Activated CD8-positive, alpha-beta T cell treated with anti-CD3 and anti-CD28 coated beads for 36 hours (primary cell): Measurements from ENCODE around the gene DDIAS. TPM values are rescaled to one million over a fixed set of nuclear protein-coding genes. Genes with fewer than 3 reads are reported as not detected.

ENCODE experiments used
- ATAC-seq: fragments of 200-7000 bp; cut with Tn5 transposase; one replicate; pipeline ENCODE4 v1.10.0; 2021; ENCODE audit warnings: mild to moderate bottlenecking, moderate library complexity
- CTCF ChIA-PET: fragments of 350-600 bp; sonication (Branson Sonifier 250); formaldehyde crosslinking; loops from one replicate; lab custom pipeline; 2021; ENCODE audit warnings: antibody characterized with exemption; lab: Charles Lee
- POLR2A ChIA-PET: fragments of 350-600 bp; sonication (Branson Sonifier 250); formaldehyde crosslinking; loops from one replicate; lab custom pipeline; 2021; ENCODE audit warnings: antibody characterized with exemption; lab: Charles Lee
- DNase-seq: peaks from one replicate; pipeline ENCODE4 v3.0.0-alpha.2; 2020
- H3K27ac Mint-ChIP-seq: one replicate; pipeline ENCODE4 v1.8.0; 2021; ENCODE audit warnings: mild to moderate bottlenecking, mixed read lengths
- H3K27me3 Mint-ChIP-seq: one replicate; pipeline ENCODE4 v1.8.0; 2021; ENCODE audit warnings: mixed read lengths
- H3K36me3 Mint-ChIP-seq: one replicate; pipeline ENCODE4 v1.8.0; 2021; ENCODE audit warnings: low read depth, mixed read lengths
- H3K4me1 Mint-ChIP-seq: one replicate; pipeline ENCODE4 v1.8.0; 2021; ENCODE audit warnings: low read depth, mixed read lengths
- H3K4me3 Mint-ChIP-seq: one replicate; pipeline ENCODE4 v1.8.0; 2021; ENCODE audit warnings: mild to moderate bottlenecking, moderate library complexity, mixed read lengths
- H3K9me3 Mint-ChIP-seq: one replicate; pipeline ENCODE4 v1.8.0; 2021; ENCODE audit warnings: mixed read lengths
- intact Hi-C: fragments of 100-400 bp; cut with micrococcal nuclease; formaldehyde crosslinking; loops from one replicate; pipeline ENCODE4 v1.10.0; 2022
- total RNA-seq, 2 experiments: library from RNA; stranded (reverse); gene quantifications; one replicate each; pipeline ENCODE4 v1.2.3, GENCODE V29; 2021
- TF ChIP-seq, protein P1 (sequence below): fragments of 200-600 bp; IDR thresholded peaks from one replicate; pipeline ENCODE4 v1.8.0; 2022; ENCODE audit warnings: antibody characterized with exemption, mild to moderate bottlenecking

Gene DDIAS
- total RNA-seq, 2 experiments from 2014 or later, result 19.5 to 22.3 TPM

DNA sequence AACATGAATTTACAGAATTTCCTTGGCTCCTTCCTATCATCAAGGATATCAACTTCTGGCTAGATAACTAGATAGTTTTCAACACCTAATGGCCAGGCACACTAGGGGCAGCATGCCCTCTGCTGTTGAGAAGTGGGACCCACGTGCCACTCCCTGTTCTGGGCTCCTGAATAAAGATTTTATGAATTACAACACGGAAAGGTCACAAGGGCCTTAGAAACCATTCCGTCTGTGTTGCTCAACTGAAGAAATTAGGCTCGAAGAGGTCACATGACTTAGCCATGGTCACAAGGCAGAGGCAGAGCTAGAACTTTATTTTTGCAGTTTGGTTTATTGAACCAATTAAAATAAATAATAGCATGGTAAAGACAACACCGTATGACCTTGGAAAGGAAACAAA, 37.3 kb upstream of the DDIAS start:
- peak; percentile 49 for ATAC-seq
- Mint-ChIP-seq H3K36me3 (no peaks in the 10 kb centered on the region), H3K27me3 (no peaks in the 10 kb centered on the region), H3K9me3 (no peaks in the 10 kb centered on the region), H3K4me3 (no peak overlapping the region), H3K4me1 (peaks cover 22% of the 10 kb centered on the region), H3K27ac (no peak overlapping the region)
- DNase-seq, result peak; percentile 43
- ChIA-PET POLR2A (no interaction called here), CTCF (interaction anchor here (1.3 to 1.9 kb wide), 2 partner anchors 20 to 146 kb away, joined by 5 to 6 read pairs; no protein-coding TSS in a partner anchor)
- TF ChIP-seq, protein P1, sequence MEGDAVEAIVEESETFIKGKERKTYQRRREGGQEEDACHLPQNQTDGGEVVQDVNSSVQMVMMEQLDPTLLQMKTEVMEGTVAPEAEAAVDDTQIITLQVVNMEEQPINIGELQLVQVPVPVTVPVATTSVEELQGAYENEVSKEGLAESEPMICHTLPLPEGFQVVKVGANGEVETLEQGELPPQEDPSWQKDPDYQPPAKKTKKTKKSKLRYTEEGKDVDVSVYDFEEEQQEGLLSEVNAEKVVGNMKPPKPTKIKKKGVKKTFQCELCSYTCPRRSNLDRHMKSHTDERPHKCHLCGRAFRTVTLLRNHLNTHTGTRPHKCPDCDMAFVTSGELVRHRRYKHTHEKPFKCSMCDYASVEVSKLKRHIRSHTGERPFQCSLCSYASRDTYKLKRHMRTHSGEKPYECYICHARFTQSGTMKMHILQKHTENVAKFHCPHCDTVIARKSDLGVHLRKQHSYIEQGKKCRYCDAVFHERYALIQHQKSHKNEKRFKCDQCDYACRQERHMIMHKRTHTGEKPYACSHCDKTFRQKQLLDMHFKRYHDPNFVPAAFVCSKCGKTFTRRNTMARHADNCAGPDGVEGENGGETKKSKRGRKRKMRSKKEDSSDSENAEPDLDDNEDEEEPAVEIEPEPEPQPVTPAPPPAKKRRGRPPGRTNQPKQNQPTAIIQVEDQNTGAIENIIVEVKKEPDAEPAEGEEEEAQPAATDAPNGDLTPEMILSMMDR, result peak; percentile 35
- intact Hi-C loops, result no loop called here

DNA sequence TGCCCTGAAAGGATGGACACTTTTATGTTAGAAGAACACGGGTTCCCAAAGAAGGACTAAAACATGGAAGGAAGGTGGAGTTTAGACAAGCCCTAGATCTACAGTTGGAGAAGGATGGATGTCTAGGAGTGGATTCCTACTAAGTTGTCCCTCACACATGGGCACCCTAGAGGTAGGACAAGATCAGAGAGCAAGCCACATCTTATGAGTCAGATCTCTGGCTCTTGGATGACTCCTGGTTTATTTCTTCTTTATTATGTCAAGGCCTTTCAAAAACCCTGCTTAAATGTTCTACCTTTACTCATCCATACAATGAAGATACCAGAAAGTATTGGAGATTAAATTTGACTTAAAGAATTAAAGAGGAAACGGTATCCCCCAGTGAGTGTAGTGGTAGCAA, 35.7 kb upstream of the DDIAS start:
- Mint-ChIP-seq H3K27ac (no peak overlapping the region), H3K36me3 (no peaks in the 10 kb centered on the region), H3K4me3 (no peak overlapping the region), H3K27me3 (no peaks in the 10 kb centered on the region), H3K4me1 (peaks cover 22% of the 10 kb centered on the region), H3K9me3 (no peaks in the 10 kb centered on the region)
- TF ChIP-seq, protein P1, result no peak
- no peak for DNase-seq
- ChIA-PET POLR2A (no interaction called here), CTCF (interaction anchor here (0.7 to 5.4 kb wide), 4 partner anchors 36 to 427 kb away, joined by 3 to 67 read pairs (median 32); partner anchors contain the start of genes DDIAS and PRCP)
- no peak for ATAC-seq
- intact Hi-C loops, result loop anchor here (2.0 to 5.0 kb wide), 3 partner anchors 36 to 381 kb away; partner anchors contain the start of genes DDIAS and PRCP

DNA sequence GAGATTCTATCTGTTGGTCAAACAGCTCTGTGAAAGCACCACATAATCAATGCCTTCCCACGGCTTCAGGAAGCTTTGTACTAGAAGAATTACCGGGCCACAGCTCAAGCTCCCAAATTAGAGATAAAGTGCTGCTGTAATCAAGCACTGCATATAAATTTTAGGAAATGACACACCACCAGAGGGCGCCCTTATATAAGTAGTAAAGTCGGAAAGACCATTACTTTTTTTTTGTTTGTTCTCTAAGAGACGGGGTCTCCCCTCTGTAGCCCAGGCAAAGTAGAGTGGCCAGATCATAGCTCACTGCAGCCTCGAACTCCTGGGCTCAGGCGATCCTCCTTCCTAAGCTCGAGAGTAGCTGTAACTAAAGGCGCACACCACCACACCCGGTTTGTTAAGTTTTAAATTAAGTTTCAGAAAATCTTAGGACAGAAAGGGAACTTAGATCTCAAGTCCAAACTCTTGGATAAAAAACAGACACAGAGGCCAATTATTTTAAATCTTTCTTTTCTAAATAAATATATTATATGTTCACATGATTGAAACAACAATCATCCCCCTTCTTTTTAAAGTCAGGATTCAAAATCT, 33.9 kb upstream of the DDIAS start:
- H3K36me3 Mint-ChIP-seq, result no peaks in the 10 kb centered on the region
- peak overlapping the region; percentile 17 for H3K4me3 Mint-ChIP-seq
- DNase-seq (peak; percentile 93), ATAC-seq (peak; percentile 73)
- ChIA-PET POLR2A (interaction anchor here (0.6 to 1.0 kb wide), 3 partner anchors 16 to 186 kb away, joined by 3 to 4 read pairs (median 3); no protein-coding TSS in a partner anchor), CTCF (interaction anchor here (0.6 to 5.4 kb wide), 90 partner anchors 8 to 952 kb away, joined by 3 to 67 read pairs (median 4); partner anchors contain the start of genes ANKRD42, CCDC90B, DDIAS and FAM181B)
- H3K27me3 Mint-ChIP-seq, result no peaks in the 10 kb centered on the region
- no peaks in the 10 kb centered on the region for H3K9me3 Mint-ChIP-seq
- TF ChIP-seq, protein P1, result peak; percentile 85
- H3K27ac Mint-ChIP-seq, result no peak overlapping the region
- intact Hi-C loops, result loop anchor here (2.0 to 5.0 kb wide), 3 partner anchors 35 to 380 kb away; partner anchors contain the start of genes DDIAS and PRCP
- peaks cover 22% of the 10 kb centered on the region for H3K4me1 Mint-ChIP-seq

DNA sequence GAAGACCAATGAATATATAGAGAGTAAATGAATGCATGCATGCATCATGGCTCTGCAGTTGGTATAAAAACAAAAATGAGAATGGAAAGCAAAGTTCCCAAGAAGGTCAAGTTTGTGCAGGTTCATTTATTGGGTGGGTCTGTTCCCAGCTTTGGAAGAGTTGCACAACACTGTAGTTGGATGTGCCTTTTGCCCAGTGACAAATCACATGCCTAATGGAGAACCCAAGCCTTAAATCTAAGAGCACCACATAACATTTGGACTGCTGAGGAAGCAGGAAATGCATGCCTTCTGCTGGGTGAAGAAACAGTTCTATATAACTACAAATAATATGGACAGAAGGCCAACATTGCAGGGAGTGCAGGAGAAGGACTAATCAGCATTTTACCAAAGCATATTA, 31.9 kb upstream of the DDIAS start:
- ChIA-PET POLR2A (no interaction called here), CTCF (interaction anchor here (1.7 to 5.4 kb wide), 2 partner anchors 32 to 57 kb away, joined by 4 to 67 read pairs; partner anchors contain the start of genes DDIAS and PRCP)
- no peak overlapping the region for H3K4me3 Mint-ChIP-seq
- H3K36me3 Mint-ChIP-seq, result no peaks in the 10 kb centered on the region
- TF ChIP-seq, protein P1, result no peak
- H3K27ac Mint-ChIP-seq, result no peak overlapping the region
- peaks cover 24% of the 10 kb centered on the region for H3K4me1 Mint-ChIP-seq
- intact Hi-C loops, result loop anchor here (5.0 kb wide), 2 partner anchors 33 to 378 kb away; partner anchors contain the start of genes DDIAS and PRCP
- no peak for DNase-seq
- no peak for ATAC-seq
- no peaks in the 10 kb centered on the region for H3K9me3 Mint-ChIP-seq
- H3K27me3 Mint-ChIP-seq, result no peaks in the 10 kb centered on the region

DNA sequence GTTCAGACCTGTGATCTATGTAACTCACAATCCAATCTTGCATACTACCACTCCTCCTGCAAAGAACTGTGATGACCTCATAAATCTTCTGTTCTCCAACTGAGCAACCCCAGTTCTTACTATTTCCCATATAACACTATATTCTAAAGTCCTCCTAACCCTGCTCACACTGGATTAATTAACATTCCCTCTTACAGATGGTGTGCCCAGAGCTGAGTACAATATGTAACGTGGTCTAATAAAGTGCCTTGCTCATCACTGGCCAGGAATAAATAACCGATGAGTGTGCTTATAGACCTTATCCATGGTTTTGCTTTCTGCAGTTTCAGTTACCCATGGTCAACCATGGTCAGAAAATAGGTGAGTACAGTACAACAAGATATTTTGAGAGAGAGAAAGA, 29.9 kb upstream of the DDIAS start:
- intact Hi-C loops, result no loop called here
- Mint-ChIP-seq H3K4me3 (no peak overlapping the region), H3K36me3 (peaks cover 5% of the 10 kb centered on the region), H3K9me3 (peaks cover 4% of the 10 kb centered on the region), H3K4me1 (peaks cover 32% of the 10 kb centered on the region), H3K27ac (no peak overlapping the region), H3K27me3 (no peaks in the 10 kb centered on the region)
- POLR2A ChIA-PET, result no interaction called here
- CTCF ChIA-PET, result no interaction called here
- ATAC-seq (no peak), DNase-seq (no peak)
- TF ChIP-seq, protein P1, result no peak
